Left cardiac atrium (tissue), 4 donors: Measurements from ENCODE around the gene BEST3. TPM values are rescaled to one million over a fixed set of nuclear protein-coding genes. Genes with fewer than 3 reads are reported as not detected.
A peak's percentile ranks its signal among the peaks of the same experiment; 100 is the strongest.
"Not testable (repeated sequence)": the region's sequence is repeated elsewhere in the genome, so short reads cannot be mapped to it uniquely, and the experiment has no call there.

Source experiments
- ATAC-seq, 2 donors: fragments of 200-7000 bp; cut with Tn5 transposase; one replicate each; pipeline ENCODE4 v1.9.1; 2020; ENCODE audit warnings: mild to moderate bottlenecking in 2 of 2, moderate library complexity in 2 of 2
- DNase-seq: peaks from one replicate; pipeline ENCODE4 v3.0.0-alpha.2; 2020
- intact Hi-C, 2 donors: fragments of 100-400 bp; cut with DNase I; formaldehyde crosslinking; loops; one replicate each; pipeline versions ENCODE4 v1.14.1 to v1.15.1; 2022 to 2023
- total RNA-seq, 2 donors: library from RNA; stranded (reverse); fragmentation: NEBNext Ultra II Directional; extraction: Animal tissue kit (Norgen Biotek cat#: 25700); gene quantifications; one replicate each; pipeline ENCODE4 v1.2.1, GENCODE V29; 2021
- donor health status: DM: no; HTN: yes; CAD: no.
- donor health status: DM: no; HTN: yes; CAD: no; lungs with severe emphysema.
- donor health status: DM: yes; HTN: yes; CAD: no.
- donor health status: Dilated cardiomyopathy.

BEST3 gene
- total RNA-seq, 2 donors from 2014 or later: 0.29 TPM; not detected in 1

DNA sequence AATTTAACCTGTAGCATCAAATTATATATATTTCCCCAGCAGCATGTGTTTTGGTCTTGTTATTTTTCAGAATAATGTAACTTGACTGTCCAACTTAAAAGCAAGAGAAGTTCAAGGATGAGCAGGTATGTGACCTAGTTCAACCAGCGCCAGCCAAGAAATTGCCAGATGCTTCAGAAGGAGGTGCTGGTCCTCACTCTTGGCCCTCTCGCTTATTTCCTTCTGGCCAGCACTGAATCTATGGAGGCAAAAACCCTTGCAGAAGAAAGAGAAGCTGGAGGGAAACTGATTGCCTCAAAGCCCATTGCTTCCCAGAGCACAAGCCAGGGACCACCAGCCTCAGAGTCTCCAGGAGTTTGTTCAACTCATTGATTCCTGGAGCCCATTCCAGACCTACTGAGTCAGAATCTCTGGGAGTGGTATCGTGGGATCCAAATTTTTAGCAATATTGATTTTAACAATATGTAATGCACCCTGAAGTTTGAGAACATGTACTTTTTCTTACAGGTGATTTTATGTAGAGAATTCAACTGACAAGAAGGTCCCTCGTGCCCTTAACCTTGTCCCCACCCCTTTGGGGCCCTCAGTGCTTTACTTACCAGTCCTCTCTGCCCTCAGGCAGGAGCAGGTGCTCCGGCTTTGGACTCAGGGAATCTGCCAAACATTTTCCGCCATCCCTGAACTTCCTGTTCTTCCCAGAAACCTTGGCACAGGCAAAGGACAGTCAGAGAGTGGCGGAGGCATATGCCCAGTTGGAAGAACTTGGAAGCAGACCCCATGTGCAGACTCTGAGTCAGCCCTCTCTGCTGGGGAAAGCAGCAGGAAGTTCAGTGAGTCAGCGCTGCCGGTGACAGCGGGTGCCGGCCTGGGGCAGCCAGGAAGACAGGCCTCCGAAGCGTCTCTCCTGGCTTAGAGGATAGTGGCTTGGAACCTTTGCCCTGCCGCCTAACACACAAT is 10.4 kb downstream of the BEST3 start:
- peak; percentile 80 for DNase-seq
- peak; percentile 84 to 98 for ATAC-seq
- intact Hi-C loops: no loop called here

DNA sequence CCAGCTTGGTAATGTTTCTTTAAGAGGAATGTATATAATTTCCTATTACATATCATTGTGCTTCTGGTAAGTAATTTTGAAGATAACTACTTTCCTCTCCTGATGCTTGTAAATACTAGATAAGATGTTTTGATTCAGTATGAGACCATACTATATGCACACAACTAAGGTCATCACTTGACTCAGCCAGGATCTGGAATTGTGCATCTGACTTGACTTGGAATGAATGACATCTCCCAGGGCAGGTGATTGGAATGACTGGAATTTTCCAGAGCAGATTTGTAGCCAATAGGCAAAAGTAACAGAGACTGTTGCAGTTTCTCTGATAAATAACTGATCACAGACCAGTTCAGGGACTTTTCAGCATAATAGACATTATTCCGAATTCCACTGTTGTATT is 11.1 kb downstream of the BEST3 start:
- no peak for DNase-seq
- no peak for ATAC-seq
- intact Hi-C loops: no loop called here

DNA sequence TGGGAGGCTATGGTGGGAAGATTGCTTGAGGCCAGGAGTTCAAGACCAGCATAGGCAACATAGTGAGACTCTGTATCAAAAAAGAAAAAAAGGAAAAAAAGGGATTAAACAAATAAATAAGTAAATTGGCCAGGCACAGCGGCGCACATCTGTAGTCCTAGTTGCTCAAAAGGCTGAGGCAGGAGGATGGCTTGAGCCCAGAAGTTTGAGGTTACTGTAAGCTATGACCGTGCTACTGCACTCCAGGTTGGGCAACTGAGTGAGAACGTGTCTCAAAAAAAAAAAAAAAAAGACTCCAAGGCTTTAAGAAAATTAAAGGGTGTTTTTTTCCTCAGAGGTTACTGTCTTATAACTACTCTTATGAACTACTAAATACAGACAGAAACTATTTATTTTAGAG is 11.7 kb downstream of the BEST3 start:
- intact Hi-C loops: no loop called here
- ATAC-seq: no peak
- DNase-seq: no peak

DNA sequence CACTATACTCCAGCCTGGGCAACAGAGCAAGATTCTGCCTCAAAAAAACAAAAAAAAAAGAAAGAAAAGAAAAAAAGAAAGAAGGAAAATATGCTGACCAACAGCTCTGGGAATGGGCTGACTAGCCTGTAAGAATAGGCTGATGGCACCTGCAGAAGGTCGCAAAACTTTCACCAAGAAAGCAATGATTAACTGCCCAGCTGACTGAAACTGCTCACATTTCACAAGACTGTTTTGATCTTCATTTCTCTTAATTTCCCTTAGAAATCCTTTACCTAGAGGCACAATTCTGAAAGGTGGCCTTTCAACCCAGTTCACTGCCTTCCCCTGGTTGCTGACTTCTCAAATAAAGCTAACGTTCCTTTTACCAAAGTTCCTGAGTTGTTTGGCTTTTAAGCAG is 12.4 kb downstream of the BEST3 start:
- no peak for DNase-seq
- intact Hi-C loops: no loop called here
- no peak for ATAC-seq

DNA sequence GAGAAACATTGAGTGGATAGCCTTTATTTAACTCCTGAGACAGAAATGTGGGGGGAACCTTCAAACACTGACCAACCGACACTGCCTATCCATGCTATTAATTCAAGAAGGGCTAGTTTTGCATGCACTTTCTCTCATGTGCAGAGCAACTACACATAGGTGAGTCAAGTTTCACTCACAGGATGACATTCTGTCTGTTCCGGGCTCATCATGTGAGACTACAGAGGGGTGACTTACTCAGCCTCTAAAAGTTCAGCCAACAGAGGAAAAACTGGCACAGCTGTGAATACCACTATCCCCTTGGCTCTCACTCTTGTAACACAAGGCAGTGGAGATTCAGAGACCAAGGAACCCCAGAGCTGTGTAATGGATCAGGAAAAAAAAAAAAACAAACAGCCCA is 13.3 kb downstream of the BEST3 start:
- ATAC-seq (peak in 1 of 2 donors; percentile 46), DNase-seq (no peak)
- intact Hi-C loops: no loop called here

DNA sequence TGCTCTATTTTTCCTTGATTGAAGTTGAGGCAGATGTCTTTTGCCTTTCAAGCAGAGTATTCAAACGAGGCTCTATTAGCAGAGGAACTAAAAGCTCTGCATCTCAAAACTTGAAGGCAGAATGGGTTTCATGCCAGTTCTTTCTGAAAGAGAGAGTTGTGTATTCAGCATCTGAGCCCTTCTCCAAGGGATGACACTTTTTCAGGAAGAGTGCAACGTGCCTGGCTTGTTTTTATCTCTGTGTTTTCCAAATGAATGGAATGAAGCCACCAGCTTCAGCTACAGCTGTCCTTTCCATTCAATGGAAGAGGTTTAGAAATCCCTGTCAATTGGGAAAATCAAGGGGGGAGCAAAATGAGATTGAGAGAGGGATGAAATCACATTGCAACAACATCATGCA is 14.6 kb downstream of the BEST3 start:
- ATAC-seq (no peak), DNase-seq (no peak)
- intact Hi-C loops: no loop called here

DNA sequence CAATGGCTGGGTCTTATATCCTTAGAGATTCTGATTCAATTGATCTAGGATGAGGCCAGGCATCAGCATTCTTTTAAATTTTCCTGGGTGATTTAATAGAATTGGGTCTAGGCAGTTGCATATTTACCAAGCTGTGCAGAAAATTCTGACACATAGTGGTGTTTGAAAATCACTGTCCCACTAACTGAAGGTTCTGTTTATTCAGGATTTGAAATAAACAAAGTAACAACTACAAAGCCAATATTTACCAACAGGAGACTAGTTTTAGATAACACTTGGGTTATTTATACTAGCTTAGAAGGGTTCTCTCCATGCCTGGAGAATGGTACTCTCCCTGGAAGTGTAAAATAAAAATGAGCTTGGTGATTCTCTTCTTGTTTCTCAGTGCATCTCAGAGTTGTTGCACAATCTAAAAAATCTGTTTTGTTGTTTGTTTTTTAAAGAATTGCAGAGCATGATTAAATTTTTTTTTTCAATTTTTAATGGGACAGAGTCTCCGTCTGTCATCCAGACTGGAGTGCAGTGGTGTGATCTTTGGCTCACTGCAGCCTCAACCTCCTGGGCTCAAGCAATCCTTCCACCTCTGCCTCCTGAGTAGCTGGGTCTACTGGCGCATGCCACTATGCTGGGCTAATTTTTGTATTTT is 16.9 kb downstream of the BEST3 start:
- ATAC-seq (no peak), DNase-seq (no peak)
- intact Hi-C loops: no loop called here

DNA sequence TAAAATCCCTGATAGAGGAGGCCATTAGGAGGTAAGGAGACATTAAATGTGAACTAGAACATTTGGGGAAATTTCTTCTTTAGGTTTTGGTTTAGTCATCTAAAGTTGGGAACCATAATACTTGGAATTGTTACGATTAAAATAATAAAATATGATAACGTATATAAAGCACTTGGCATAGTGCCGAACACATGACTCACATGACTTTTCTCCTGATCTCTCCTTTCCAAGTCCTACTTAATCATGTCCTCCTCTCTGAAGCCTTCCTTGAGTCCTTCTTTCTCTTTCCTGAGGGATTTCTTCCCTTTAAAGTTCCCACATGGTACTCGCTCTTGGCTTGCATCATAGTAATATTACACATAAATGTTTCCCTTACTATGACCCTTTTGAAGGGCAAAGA is 20.0 kb downstream of the BEST3 start:
- intact Hi-C loops: no loop called here
- no peak for DNase-seq
- ATAC-seq: no peak

DNA sequence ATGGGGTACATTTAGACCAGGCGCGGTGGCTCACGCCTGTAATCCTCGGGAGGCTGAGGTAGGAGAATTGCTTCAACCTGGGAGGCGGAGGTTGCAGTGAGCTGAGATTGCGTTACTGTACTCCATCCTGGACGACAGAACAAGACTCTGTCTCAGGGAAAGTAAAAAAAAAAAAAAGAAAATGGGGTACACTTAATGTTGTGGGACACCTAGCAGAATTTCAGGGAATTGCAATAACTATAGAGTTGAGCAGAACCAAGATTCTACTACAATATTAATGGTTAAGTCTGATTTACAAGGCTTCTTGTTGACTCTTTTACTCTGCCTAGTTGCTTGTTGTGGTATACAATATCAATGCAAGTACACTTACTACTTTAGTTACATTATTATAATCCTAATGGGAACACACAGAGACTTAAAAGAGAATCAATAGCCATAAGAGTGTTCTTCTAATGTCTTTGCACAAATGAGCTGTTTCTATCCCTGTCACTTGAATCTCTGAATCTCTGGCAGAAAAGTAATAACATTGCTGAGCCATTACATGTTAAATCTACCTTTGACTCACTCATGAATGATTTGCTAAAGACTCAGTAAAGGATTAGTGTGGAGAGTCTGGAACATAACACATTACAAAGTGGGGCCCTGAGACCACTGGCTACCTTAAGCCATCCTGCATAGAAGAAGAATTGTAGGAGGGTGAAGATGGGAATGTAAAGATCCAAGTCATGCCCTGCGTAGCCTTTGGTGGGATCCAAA is 22.7 kb downstream of the BEST3 start:
- intact Hi-C loops: no loop called here
- DNase-seq (no peak), ATAC-seq (no peak)

DNA sequence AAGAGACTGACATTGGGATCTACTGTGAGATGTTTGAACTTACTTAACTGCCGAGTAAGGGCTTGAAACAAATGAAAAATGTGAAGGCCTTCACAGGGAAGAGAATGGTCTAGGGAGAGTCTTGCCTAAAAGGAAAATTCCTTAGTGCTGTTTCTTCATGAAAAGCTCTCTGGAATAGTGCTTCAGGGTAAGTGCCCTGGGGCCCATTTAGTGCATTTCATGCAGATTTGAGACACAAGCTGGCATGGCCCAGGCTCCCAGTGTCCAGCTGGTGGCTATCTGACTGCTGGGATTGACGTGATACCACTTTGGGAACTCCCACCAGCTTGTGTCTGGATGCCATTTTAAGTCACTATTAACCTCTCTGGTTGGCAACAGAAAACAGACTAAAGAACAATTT is 26.9 kb downstream of the BEST3 start:
- no peak for DNase-seq
- no peak for ATAC-seq
- intact Hi-C loops: no loop called here

DNA sequence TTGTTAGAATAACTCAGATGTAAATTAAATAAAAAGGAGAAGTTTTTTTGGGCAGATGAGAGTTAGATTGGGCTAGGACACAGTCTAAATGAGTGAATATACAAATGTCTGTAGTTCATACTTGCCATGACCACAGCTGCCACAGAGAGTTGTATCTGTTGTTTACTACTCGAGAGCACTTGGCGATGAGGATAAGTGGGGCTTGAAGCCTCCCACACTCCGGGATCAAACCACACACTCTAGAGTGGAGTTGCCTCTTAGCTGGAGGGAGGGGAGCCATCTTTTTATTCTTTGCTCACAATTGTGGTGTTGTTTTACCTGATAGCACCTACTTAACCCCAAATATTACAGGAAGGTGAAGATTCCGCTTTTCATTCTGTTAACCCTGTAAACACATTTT is 27.5 kb downstream of the BEST3 start:
- ATAC-seq (no peak), DNase-seq (no peak)
- intact Hi-C loops: no loop called here

DNA sequence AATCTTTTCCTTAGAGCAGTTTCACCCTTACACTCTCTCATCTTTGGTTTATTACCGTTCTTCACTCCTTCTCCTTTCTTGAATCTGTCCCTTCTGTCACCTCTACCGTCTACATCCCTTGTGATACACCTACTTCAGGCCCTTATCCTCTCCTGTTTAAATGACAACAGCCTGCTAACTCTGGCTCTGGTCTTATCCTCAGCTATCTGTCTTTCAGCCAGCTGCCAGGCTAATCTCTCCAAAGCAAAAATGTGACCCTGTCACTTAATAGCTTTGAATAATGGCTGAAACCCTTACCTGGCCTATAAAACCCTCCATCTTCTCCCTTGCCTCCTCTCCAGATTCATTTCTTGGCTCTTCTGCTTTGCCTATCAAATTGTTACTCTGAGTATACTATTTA is 32.3 kb downstream of the BEST3 start:
- DNase-seq (no peak), ATAC-seq (no peak)
- intact Hi-C loops: no loop called here

DNA sequence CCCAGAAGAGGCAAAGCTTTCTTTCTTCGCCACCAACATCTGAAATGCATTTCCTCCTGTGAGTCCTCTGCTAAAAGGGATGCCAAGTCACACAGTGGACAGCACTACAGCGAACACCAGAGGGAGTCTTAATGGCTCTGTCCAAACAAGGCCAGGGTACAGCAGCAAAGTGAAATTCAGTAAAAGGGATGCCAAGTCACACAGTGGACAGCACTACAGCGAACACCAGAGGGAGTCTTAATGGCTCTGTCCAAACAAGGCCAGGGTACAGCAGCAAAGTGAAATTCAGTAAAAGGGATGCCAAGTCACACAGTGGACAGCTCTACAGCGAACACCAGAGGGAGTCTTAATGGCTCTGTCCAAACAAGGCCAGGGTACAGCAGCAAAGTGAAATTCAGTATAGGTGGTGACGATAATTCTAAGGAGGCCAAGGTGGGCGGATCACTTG is 34.1 kb downstream of the BEST3 start:
- intact Hi-C loops, DNase-seq: not testable (repeated sequence)
- peak; percentile 68 to 88 for ATAC-seq

DNA sequence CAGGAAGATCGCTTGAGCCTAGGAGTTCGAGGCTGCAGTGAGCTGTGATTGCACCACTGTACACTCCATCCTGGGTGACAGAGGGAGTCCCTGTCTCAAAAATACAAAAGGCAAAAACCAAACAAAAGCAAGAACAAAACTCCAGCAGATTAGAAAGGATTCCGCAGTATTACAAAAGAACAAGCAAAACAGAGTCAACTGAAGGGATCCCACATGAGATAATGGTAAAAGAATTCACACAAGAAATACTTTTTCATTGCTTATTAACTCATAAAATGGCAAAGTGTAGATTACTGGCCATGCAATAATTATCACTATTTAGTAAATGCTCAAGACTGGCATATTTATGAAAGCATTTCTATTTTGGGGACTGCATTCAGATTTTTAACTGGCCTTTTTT is 35.4 kb downstream of the BEST3 start:
- intact Hi-C loops: no loop called here
- DNase-seq: no peak
- ATAC-seq: no peak

DNA sequence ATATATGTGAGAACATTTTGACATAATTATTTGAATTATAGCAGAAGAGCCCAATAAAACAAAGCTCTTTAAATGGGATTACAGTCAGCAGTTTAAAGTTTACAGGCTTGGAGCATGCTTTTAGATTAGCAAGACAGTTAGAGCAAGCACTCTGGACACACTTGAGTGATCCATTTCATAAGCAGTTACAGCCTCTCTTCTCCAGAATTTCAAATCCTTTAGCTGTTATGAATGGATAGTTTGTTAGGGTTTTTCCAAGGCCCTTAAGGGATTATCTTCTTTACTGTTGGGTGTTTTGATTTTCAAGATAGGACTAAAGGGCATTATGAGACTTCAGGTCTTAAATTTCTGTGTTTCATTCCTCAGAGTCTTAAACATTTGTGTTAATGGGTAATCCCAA is 36.3 kb downstream of the BEST3 start:
- intact Hi-C loops: no loop called here
- no peak for ATAC-seq
- no peak for DNase-seq

DNA sequence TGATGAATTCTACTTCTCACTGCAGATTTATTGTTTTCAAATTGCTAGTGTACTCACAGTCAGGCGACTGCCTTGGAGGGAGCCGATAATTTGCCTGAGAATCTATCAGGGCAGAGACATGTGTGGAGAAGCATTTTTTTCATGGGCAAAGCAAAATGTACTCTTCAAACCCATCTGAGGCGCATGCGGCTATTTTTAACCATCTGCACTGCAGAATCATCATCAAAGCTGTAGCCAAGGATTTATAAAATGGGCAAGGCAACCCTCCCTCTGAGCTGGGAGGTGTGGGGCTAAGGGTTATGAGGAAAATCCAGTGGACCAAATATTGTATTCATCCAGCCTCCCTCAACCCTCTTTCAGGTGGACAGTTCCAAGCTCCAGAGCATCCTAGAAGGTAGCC is 37.7 kb downstream of the BEST3 start:
- DNase-seq: no peak

DNA sequence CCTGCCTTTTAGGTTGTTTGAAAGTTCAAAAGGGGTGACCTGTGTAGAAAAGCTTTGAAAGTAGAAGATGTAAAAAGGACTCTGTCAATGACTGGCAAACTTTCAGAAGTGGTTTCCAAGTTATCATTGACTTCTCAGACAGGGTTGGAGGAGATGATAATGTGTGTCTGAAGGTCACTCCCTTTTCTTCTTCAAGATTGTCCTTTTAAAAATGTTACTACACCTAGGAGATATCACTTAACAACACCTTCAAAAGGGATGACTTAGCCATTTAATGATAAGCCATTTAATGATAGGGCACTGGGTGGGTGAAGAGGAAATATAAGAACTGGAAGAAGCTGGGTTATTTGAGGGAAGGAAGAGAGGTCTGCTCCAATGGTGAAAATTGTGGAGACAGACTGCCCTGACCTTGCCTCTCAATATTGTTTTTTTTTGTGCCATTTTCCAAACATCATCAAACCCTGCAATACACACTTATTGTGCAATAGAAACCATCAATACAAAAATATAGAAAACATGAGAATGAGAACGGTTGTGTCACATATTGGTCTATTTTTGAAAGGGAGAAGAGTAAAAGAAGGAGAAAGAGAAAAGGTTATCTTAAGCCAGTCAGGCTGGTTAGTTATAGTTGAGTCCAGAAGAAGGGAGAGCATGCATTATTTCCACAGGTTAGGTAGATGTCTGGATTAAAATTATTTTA is 38.8 kb downstream of the BEST3 start:
- DNase-seq: no peak
- intact Hi-C loops: no loop called here
- ATAC-seq: no peak

More for the DNA sequence above, 37.7 kb downstream of the BEST3 start:
- peak; percentile 34 to 50 for ATAC-seq
- intact Hi-C loops: no loop called here

DNA sequence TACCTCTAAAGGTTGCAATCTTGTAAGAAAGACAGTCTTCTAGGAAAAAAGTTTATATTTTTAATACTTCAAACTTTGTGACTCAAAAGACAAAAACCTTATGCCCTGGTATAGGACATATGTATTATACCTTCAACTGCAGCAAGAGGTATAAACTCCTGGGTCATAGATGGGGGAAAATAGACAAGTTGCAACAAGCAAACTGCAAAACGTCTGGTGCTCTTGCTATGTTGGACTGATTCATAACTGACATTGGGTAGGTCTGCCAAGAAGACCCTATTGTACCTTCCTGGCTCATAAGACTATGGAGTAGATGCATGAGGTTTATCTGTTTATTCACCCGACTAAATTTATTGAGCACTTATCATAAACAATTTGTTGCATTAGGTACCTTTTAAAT is 40.9 kb downstream of the BEST3 start:
- no peak for ATAC-seq
- no peak for DNase-seq
- intact Hi-C loops: no loop called here

DNA sequence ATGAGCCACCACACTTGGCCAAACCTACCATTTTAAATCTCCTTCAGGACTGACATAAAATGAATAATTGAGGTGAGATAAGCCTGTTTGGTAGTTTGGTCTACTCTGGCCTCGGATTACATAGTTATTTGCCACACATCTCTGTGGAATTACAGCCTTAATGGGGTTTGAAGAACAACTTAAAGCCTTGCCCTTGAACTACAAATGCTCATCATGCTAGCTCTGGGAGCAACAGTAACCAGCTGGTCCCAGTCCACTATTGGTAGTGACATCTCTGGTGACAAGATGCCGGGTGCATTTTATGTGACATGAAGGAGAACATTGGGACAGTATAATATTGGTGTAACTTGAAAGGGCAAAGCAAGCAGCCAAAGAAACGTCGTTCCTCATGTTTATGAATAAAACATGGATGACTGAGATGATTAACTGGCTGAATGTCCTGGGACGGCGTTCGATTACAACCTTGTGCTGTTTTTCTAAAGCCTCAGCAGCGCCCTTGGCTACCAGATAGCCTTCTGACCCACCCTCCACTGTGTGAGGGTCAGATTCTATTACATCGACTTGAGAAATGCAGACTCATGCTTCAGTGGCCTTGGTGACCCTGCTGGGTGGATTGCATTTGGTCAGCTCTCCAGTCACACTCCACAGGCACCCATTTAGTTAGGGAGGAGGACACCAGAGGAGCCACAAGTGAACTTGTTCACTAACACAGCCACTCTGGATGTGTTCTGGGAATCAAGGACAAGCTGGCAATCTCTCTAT is 41.5 kb downstream of the BEST3 start:
- no peak for ATAC-seq
- intact Hi-C loops: no loop called here

More for the DNA sequence above, 41.5 kb downstream of the BEST3 start:
- DNase-seq: no peak
